C4-2B (cell line): ENCODE data around the gene KCNN1.

Experiments used
- CTCF ChIP-seq: fragments of 450-650 bp; conservative IDR thresholded peaks from 2 replicates; pipeline ENCODE4 v1.5.1; 2017; ENCODE audit warnings: mild to moderate bottlenecking
- ZFX ChIP-seq: fragments of 450-650 bp; IDR thresholded peaks from 2 replicates; pipeline ENCODE4 v1.6.1; 2017

DNA sequence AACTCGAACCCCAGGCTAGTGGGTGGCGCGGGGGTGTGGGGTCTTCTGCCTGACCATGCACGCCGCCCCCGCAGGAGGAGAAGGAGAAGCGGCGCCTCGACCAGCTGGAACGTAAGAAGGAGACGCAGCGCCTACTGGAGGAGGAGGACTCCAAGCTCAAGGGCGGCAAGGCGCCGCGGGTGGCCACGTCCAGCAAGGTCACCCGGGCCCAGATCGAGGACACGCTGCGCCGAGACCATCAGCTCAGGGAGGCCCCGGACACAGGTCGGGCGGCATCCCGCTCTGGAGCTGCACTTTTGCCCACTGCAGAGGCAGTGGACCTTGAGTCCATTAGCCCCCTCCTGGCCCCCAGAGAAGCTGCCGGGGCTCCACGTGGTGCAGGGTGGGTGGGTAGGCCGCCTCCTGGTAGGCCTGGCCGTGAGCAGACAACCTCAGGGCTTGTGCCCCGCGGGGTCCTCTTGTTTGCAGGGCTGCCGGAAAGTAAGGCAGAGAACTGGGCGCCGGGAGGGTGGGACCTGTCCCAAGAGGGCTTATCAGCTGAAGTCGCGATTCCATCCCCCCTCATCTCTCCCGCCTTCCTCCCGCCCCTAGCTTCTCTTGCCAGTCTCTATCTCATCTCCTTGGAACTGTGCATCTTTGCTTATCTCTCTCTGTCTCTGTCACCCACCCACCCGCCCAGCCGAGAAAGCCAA is 24.2 kb upstream of the KCNN1 start:
- TF ChIP-seq CTCF, result no peak
- no peak for TF ChIP-seq ZFX
